AG04449 (cell line): ENCODE measurements around the gene FAM90A1.
"Not testable (repeated sequence)": the region's sequence is repeated elsewhere in the genome, so short reads cannot be mapped to it uniquely, and the experiment has no call there.

Source experiments
- CTCF ChIA-PET: fragments of 350-600 bp; formaldehyde crosslinking; extraction: SDS; loops from one replicate; lab custom pipeline; 2021; ENCODE audit warnings: antibody characterized with exemption; lab: Yijun Ruan, JAX
- POLR2A ChIA-PET: fragments of 400-600, 350-600 bp; formaldehyde crosslinking; extraction: SDS; loops from one replicate; lab custom pipeline; 2020; ENCODE audit warnings: antibody characterized with exemption, inconsistent platforms; lab: Yijun Ruan, JAX
- DNase-seq: peaks from one replicate; pipeline ENCODE4 v3.0.0-alpha.2; 2010; ENCODE audit warnings: low read depth, low spot score
- H3K4me3 ChIP-seq: 2 replicates; pipeline ENCODE4 v1.5.1; 2011; ENCODE audit warnings: low read depth, mild to moderate bottlenecking, control low read depth, low read length

The FAM90A1 gene

GRCh38 chr12:8226992-8227731, at the start of gene FAM90A1:
FAM90A1 (minus strand) TSS chr12:8227618; CDS start chr12:8224832, 2,786 bp downstream.
- POLR2A ChIA-PET, DNase-seq: not testable (repeated sequence)
- CTCF ChIA-PET: interaction anchor here (1.4 kb wide), 1 partner anchor 118 kb away, joined by 5 read pairs; no protein-coding TSS in a partner anchor
- H3K4me3 ChIP-seq: peak within 1 kb of the TSS; percentile 27

GRCh38 chr12:8276397-8276796, 49.0 kb upstream of the FAM90A1 start:
- CTCF ChIA-PET, POLR2A ChIA-PET, DNase-seq, H3K4me3 ChIP-seq: not testable (repeated sequence)

GRCh38 chr12:8266706-8267105, 39.3 kb upstream of the FAM90A1 start:
- POLR2A ChIA-PET, DNase-seq, CTCF ChIA-PET, H3K4me3 ChIP-seq: not testable (repeated sequence)

- DNase-seq, CTCF ChIA-PET, H3K4me3 ChIP-seq, POLR2A ChIA-PET: not testable (repeated sequence)
Observed at GRCh38 chr12:8264236-8264635, 36.8 kb upstream of the FAM90A1 start.

- H3K4me3 ChIP-seq, CTCF ChIA-PET, DNase-seq, POLR2A ChIA-PET: not testable (repeated sequence)
Observed at GRCh38 chr12:8261111-8261554, 33.7 kb upstream of the FAM90A1 start.

- H3K4me3 ChIP-seq, DNase-seq, CTCF ChIA-PET, POLR2A ChIA-PET: not testable (repeated sequence)
Observed at GRCh38 chr12:8256356-8256755, 28.9 kb upstream of the FAM90A1 start.

- DNase-seq, CTCF ChIA-PET, POLR2A ChIA-PET, H3K4me3 ChIP-seq: not testable (repeated sequence)
Observed at GRCh38 chr12:8254705-8255104, 27.3 kb upstream of the FAM90A1 start.

GRCh38 chr12:8252056-8252818, 24.8 kb upstream of the FAM90A1 start:
- POLR2A ChIA-PET, DNase-seq, CTCF ChIA-PET, H3K4me3 ChIP-seq: not testable (repeated sequence)

GRCh38 chr12:8251616-8252015, 24.2 kb upstream of the FAM90A1 start:
- DNase-seq, H3K4me3 ChIP-seq, POLR2A ChIA-PET, CTCF ChIA-PET: not testable (repeated sequence)

GRCh38 chr12:8246941-8247535, 19.6 kb upstream of the FAM90A1 start:
- H3K4me3 ChIP-seq, POLR2A ChIA-PET, DNase-seq: not testable (repeated sequence)
- CTCF ChIA-PET: interaction anchor here (1.0 kb wide), 1 partner anchor 201 kb away, joined by 3 read pairs; no protein-coding TSS in a partner anchor

GRCh38 chr12:8243682-8244161, 16.3 kb upstream of the FAM90A1 start:
- POLR2A ChIA-PET, DNase-seq: not testable (repeated sequence)

GRCh38 chr12:8242880-8243681, 15.7 kb upstream of the FAM90A1 start:
- DNase-seq: peak; percentile 81
- CTCF ChIA-PET, POLR2A ChIA-PET: not testable (repeated sequence)
- H3K4me3 ChIP-seq: peak overlapping the region; percentile 65

More at GRCh38 chr12:8243682-8244161, 16.3 kb upstream of the FAM90A1 start:
- CTCF ChIA-PET: not testable (repeated sequence)
- peak overlapping the region; percentile 63 for H3K4me3 ChIP-seq

- DNase-seq, CTCF ChIA-PET, POLR2A ChIA-PET: not testable (repeated sequence)
- H3K4me3 ChIP-seq: peak overlapping the region; percentile 65
Observed at GRCh38 chr12:8242622-8242879, 15.1 kb upstream of the FAM90A1 start.

GRCh38 chr12:8241917-8242621, 14.7 kb upstream of the FAM90A1 start:
- H3K4me3 ChIP-seq: peak overlapping the region; percentile 65
- CTCF ChIA-PET: interaction anchor here (8.7 kb wide), 1 partner anchor 133 kb away, joined by 77 read pairs; no protein-coding TSS in a partner anchor
- POLR2A ChIA-PET, DNase-seq: not testable (repeated sequence)
